Adrenal gland (tissue), 5 donors: ENCODE results near the gene NPS.

ENCODE experiments used
- CTCF ChIP-seq, 6 experiments: fragments of 450-650 bp in 4 of 6; fragments of 200-600 bp in 2 of 6; sonication (generic) in 1 of 6; IDR thresholded peaks; 1 replicate in 5 of 6; 2 replicates in 1 of 6; pipeline versions ENCODE4 v1.5.1 to v1.8.0; 2016 to 2021; ENCODE audit warnings: antibody characterized with exemption in 6 of 6, mild to moderate bottlenecking in 2 of 6, moderate library complexity in 1 of 6
- POLR2A ChIP-seq, 2 donors: fragments of 450-650 bp; IDR thresholded peaks; one replicate each; pipeline ENCODE4 v1.6.1; 2017; ENCODE audit warnings: antibody characterized with exemption in 2 of 2, mild to moderate bottlenecking in 2 of 2, moderate library complexity in 1 of 2
- donor health status: DM: no; HTN: no; CAD: no.

GRCh38 chr10:127587668-127588365, 38.7 kb downstream of the NPS start:
- TF ChIP-seq CTCF (IDR thresholded peaks at IDR 0.05) (no peak), POLR2A (IDR thresholded peaks at IDR 0.05) (no peak)
